Body of pancreas (tissue), 4 donors: ENCODE measurements around the gene IFNG-AS1. TPM values are rescaled to one million over a fixed set of nuclear protein-coding genes. Genes with fewer than 3 reads are reported as not detected.

Experiments used
- ATAC-seq: fragments of 150-250 bp; one replicate; pipeline ENCODE4 v1.9.1; 2016
- DNase-seq, 4 donors: peaks; one replicate each; pipeline ENCODE4 v3.0.0-alpha.2; 2019
- H3K27ac ChIP-seq, 4 donors: fragments of 200-600 bp; sonication (generic); 1 replicate in 3 of 4; 2 replicates in 1 of 4; pipeline versions ENCODE4 v1.5.1 to v1.6.1; 2016 to 2019; ENCODE audit warnings: mild to moderate bottlenecking in 1 of 4, mixed read lengths in 1 of 4, moderate library complexity in 1 of 4
- H3K27me3 ChIP-seq, 2 donors: fragments of 200-600 bp; sonication (generic); one replicate each; pipeline ENCODE4 v1.6.0; 2016; ENCODE audit warnings: mild to moderate bottlenecking in 1 of 2
- H3K36me3 ChIP-seq, 2 donors: fragments of 200-600 bp; sonication (generic); replicated peaks in 1 of 2; 2 replicates each; pipeline ENCODE4 v1.5.1; 2016; ENCODE audit warnings: low read depth in 2 of 2; ENCODE audit not compliant: insufficient read depth in 1 of 2
- H3K4me1 ChIP-seq: fragments of 200-600 bp; sonication (generic); one replicate; pipeline ENCODE4 v1.6.0; 2016
- H3K4me3 ChIP-seq, 2 donors: fragments of 200-600 bp; sonication (generic); 1 replicate in 1 of 2; 2 replicates in 1 of 2; pipeline ENCODE4 v1.5.1; 2016 to 2019
- H3K9me3 ChIP-seq, 3 donors: fragments of 200-600 bp; sonication (generic); 1 replicate in 2 of 3; 2 replicates in 1 of 3; pipeline ENCODE4 v1.5.1; 2016
- CTCF ChIP-seq, 7 experiments: fragments of 450-650 bp in 4 of 7; fragments of 200-600 bp in 3 of 7; sonication (generic) in 3 of 7; IDR thresholded peaks; one replicate each; pipeline ENCODE4 v1.5.1; 2016 to 2019; ENCODE audit warnings: antibody characterized with exemption in 7 of 7
- POLR2A ChIP-seq, 3 donors: fragments of 450-650 bp; IDR thresholded peaks; one replicate each; pipeline ENCODE4 v1.6.1; 2016; ENCODE audit warnings: antibody characterized with exemption in 3 of 3, mild to moderate bottlenecking in 2 of 3
- WGBS, 2 donors: methylation state at CpG; one replicate each; pipeline ENCODE4 v1.1.5; 2017; 5-methylcytosine and 5-hydroxymethylcytosine counted together
- intact Hi-C: fragments of 100-400 bp; cut with DNase I; formaldehyde crosslinking; loops from one replicate; pipeline ENCODE4 v1.15.1; 2023
- total RNA-seq, 2 donors: library from RNA; depleted of rRNA; stranded (reverse); fragments of >200 nt; gene quantifications; one replicate each; pipeline ENCODE4 v1.1.0, GENCODE V29; 2016

The IFNG-AS1 gene
- total RNA-seq, 2 donors from 2014 or later, result not detected

- TF ChIP-seq CTCF (IDR thresholded peaks at IDR 0.05) (no peak), POLR2A (IDR thresholded peaks at IDR 0.05) (no peak)
- Histone ChIP-seq H3K36me3 (no peaks in the 10 kb centered on the region), H3K9me3 (no peaks in the 10 kb centered on the region), H3K27ac (no peak overlapping the region), H3K4me1 (no peaks in the 10 kb centered on the region), H3K4me3 (no peak overlapping the region), H3K27me3 (no peaks in the 10 kb centered on the region)
- DNase-seq (no peak), ATAC-seq (no peak)
- intact Hi-C loops, result no loop called here
Measured at GRCh38 chr12:67998379-67998778, 9.1 kb downstream of the IFNG-AS1 start.

GRCh38 chr12:67999244-67999643 lies 10.0 kb downstream of the IFNG-AS1 start:
- TF ChIP-seq POLR2A (IDR thresholded peaks at IDR 0.05), result no peak
- no peak for TF ChIP-seq CTCF (IDR thresholded peaks at IDR 0.05)
- H3K27me3 ChIP-seq, result no peaks in the 10 kb centered on the region
- no peaks in the 10 kb centered on the region for H3K36me3 ChIP-seq
- intact Hi-C loops, result no loop called here
- no peaks in the 10 kb centered on the region for H3K9me3 ChIP-seq
- DNase-seq, result no peak
- no peak for ATAC-seq
- no peaks in the 10 kb centered on the region for H3K4me1 ChIP-seq
- H3K27ac ChIP-seq, result no peak overlapping the region
- no peak overlapping the region for H3K4me3 ChIP-seq

GRCh38 chr12:68001486-68002466 lies 12.5 kb downstream of the IFNG-AS1 start:
- Histone ChIP-seq H3K36me3 (no peaks in the 10 kb centered on the region), H3K4me3 (no peak overlapping the region), H3K27ac (no peak overlapping the region), H3K27me3 (no peaks in the 10 kb centered on the region), H3K4me1 (no peaks in the 10 kb centered on the region), H3K9me3 (no peaks in the 10 kb centered on the region)
- WGBS, 2 donors, result 67 to 69% methylated on average over 11 of the region's 11 CpGs
- DNase-seq (no peak), ATAC-seq (no peak)
- TF ChIP-seq CTCF (IDR thresholded peaks at IDR 0.05) (peak in 5 of 7 experiments; percentile 7 to 32 (median 22)), POLR2A (IDR thresholded peaks at IDR 0.05) (no peak)
- intact Hi-C loops, result no loop called here

GRCh38 chr12:68003777-68004176 lies 14.5 kb downstream of the IFNG-AS1 start:
- WGBS, 2 donors, result 88 to 94% methylated on average over 8 of the region's 8 CpGs
- H3K4me1 ChIP-seq, result no peaks in the 10 kb centered on the region
- intact Hi-C loops, result no loop called here
- no peaks in the 10 kb centered on the region for H3K36me3 ChIP-seq
- no peaks in the 10 kb centered on the region for H3K9me3 ChIP-seq
- no peak overlapping the region for H3K4me3 ChIP-seq
- DNase-seq, result no peak
- TF ChIP-seq CTCF (IDR thresholded peaks at IDR 0.05), result no peak
- no peak for TF ChIP-seq POLR2A (IDR thresholded peaks at IDR 0.05)
- no peak for ATAC-seq
- no peaks in the 10 kb centered on the region for H3K27me3 ChIP-seq
- no peak overlapping the region for H3K27ac ChIP-seq

GRCh38 chr12:68007033-68007432 lies 17.8 kb downstream of the IFNG-AS1 start:
- Histone ChIP-seq H3K27ac (no peak overlapping the region), H3K4me1 (no peaks in the 10 kb centered on the region), H3K36me3 (no peaks in the 10 kb centered on the region), H3K4me3 (no peak overlapping the region), H3K27me3 (no peaks in the 10 kb centered on the region), H3K9me3 (no peaks in the 10 kb centered on the region)
- 50 to 65% methylated on average over 1 of the region's 1 CpG for WGBS, 2 donors
- no peak for TF ChIP-seq POLR2A (IDR thresholded peaks at IDR 0.05)
- ATAC-seq (no peak), DNase-seq (no peak)
- intact Hi-C loops, result no loop called here
